ENCODE results near the gene C6orf62.
A peak's percentile ranks its signal among the peaks of the same experiment; 100 is the strongest.
"Not testable (repeated sequence)": the region's sequence is repeated elsewhere in the genome, so short reads cannot be mapped to it uniquely, and the experiment has no call there.

C6orf62 gene

DNA sequence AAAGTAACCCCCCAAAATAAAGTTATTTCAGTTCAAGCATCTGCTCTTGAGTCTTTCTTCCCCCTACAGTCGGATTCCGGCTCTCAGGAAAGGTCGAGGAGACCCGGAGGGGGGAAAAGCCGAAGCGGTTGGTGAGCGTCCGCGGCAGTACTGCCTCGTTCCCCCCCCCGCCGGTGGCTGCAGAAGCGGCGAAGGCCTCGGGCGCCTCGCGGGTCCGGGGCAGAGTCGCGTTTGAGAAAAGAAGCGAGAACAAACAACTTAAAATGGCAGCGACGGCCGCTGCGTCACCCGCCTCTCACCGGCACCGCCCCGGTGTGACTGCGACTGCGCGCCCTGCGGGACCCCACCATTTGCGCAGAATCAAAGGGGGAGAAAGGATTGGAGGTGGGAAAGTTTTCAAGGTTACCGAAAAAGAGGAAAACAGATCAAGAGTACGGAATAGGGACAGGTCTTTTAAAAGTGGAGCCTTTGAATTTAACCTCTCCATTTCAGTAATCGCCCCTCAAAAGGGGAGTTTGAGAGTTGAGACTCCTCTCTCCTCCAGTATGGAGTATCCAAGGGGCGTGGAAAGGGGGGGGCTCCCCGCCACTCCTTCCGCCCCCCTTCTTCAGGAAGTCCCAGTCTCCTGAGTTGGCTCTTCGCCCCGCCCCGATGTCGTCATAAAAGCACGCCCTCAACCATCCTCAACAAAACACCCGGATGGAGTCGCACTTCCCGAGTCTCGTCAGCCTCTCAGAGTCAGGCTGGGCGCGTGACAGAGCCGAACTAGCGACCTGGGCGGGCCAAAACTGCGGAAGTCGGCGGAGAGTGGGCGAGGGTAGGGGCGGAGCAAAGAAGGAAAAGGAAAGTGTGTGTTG, 1.9 kb upstream of the C6orf62 start:
- peak overlapping the region; percentile 82 for H3K4me2 ChIP-seq (ENCODE audit: low read length)

DNA sequence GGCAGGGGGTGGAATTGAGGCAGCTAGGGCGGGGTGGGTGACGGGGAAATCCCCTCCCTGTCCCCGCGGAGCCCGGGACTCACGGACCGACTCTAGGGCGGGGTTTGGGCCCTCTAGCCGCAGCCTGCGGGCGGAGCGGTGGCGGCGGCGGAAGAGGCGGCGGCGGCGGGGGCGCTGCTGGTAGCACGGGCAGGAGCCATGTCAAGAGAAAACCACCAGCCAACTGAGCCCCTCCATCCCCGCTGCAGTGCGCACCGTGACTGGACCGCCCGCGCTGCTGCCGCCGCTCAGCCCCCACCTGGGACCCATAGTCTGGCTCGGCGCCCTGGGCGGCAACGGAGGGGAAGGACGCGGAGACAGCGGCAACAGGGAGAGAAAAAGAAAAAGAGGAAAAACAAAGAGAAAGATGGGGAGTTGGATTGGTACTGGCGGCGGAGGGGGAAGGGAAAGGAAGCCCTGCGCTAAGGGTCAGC, 1.2 kb upstream of the C6orf62 start:
- peaks cover 38% of the 10 kb centered on the region for H3K79me2 ChIP-seq
- H2AFZ ChIP-seq = peak overlapping the region; percentile 93
- TF ChIP-seq, protein P1, sequence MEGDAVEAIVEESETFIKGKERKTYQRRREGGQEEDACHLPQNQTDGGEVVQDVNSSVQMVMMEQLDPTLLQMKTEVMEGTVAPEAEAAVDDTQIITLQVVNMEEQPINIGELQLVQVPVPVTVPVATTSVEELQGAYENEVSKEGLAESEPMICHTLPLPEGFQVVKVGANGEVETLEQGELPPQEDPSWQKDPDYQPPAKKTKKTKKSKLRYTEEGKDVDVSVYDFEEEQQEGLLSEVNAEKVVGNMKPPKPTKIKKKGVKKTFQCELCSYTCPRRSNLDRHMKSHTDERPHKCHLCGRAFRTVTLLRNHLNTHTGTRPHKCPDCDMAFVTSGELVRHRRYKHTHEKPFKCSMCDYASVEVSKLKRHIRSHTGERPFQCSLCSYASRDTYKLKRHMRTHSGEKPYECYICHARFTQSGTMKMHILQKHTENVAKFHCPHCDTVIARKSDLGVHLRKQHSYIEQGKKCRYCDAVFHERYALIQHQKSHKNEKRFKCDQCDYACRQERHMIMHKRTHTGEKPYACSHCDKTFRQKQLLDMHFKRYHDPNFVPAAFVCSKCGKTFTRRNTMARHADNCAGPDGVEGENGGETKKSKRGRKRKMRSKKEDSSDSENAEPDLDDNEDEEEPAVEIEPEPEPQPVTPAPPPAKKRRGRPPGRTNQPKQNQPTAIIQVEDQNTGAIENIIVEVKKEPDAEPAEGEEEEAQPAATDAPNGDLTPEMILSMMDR (IDR thresholded peaks at IDR 0.05) = no peak
- H3K4me2 ChIP-seq (ENCODE audit: low read length) = peak overlapping the region; percentile 52
- H3K36me3 ChIP-seq (ENCODE audit: control insufficient read depth, insufficient read depth, low read length) = no peaks in the 10 kb centered on the region
- H3K4me3 ChIP-seq (ENCODE audit: low read depth, low read length) = peak overlapping the region; percentile 98
- H3K27ac ChIP-seq = peak overlapping the region; percentile 99
- H3K9ac ChIP-seq = peak overlapping the region; percentile 99
- no peaks in the 10 kb centered on the region for H3K9me3 ChIP-seq (ENCODE audit: control insufficient read depth, low read length)
- H3K27me3 ChIP-seq (ENCODE audit: control insufficient read depth, insufficient read depth, low read length) = no peaks in the 10 kb centered on the region
- H3K4me1 ChIP-seq = peaks cover 5% of the 10 kb centered on the region

More for the DNA sequence above, 1.9 kb upstream of the C6orf62 start:
- H3K27me3 ChIP-seq (ENCODE audit: control insufficient read depth, insufficient read depth, low read length) = no peaks in the 10 kb centered on the region
- H3K9me3 ChIP-seq (ENCODE audit: control insufficient read depth, low read length) = no peaks in the 10 kb centered on the region
- TF ChIP-seq, protein P1 (IDR thresholded peaks at IDR 0.05) = no peak
- H3K4me1 ChIP-seq = peaks cover 4% of the 10 kb centered on the region
- peak overlapping the region; percentile 99 for H3K9ac ChIP-seq
- peaks cover 35% of the 10 kb centered on the region for H3K79me2 ChIP-seq
- H3K4me3 ChIP-seq (ENCODE audit: low read depth, low read length) = peak overlapping the region; percentile 98
- no peaks in the 10 kb centered on the region for H3K36me3 ChIP-seq (ENCODE audit: control insufficient read depth, insufficient read depth, low read length)
- peak overlapping the region; percentile 93 for H2AFZ ChIP-seq
- H3K27ac ChIP-seq = peak overlapping the region; percentile 99

DNA sequence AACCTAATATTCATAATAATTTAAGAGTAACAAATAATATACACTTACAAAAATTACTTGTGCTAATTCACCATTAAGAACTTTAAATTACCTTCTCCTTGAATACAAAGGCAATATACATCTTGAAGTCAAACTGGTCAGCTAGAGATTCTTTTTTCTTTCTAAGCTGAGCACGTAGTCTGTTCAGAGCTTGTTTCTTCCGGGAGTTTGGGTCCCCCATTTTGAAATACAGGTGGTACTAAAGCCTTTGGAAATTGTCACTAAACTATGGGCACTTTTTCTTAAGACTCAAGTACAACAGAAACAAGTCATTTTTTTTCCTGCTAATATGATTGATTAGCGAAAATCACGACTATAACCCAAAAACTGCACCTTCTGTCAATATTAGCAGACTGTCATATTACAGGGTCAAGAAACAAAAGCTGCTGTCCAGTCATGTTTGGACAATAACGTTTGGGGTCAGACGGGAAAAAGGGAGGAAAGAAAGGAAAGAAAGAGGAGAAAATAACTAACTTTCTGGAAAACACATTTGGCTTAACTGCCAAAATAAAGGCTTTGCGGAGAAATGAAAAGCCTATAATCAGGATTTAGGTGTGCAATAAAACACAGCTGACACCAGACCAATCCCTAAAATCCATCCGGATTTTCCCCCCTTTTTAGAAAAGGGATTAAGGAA, 367 bp downstream of the C6orf62 start:
- Histone ChIP-seq H3K4me2 (ENCODE audit: low read length) (peak overlapping the region; percentile 89), H2AFZ (no peak overlapping the region), H3K27me3 (ENCODE audit: control insufficient read depth, insufficient read depth, low read length) (no peaks in the 10 kb centered on the region), H3K9me3 (ENCODE audit: control insufficient read depth, low read length) (no peaks in the 10 kb centered on the region), H3K4me1 (peaks cover 8% of the 10 kb centered on the region), H3K27ac (peak overlapping the region; percentile 20), H3K36me3 (ENCODE audit: control insufficient read depth, insufficient read depth, low read length) (no peaks in the 10 kb centered on the region), H3K4me3 (ENCODE audit: low read depth, low read length) (peak overlapping the region; percentile 98), H3K9ac (no peak overlapping the region), H3K79me2 (peaks cover 43% of the 10 kb centered on the region)
- TF ChIP-seq, protein P1 (IDR thresholded peaks at IDR 0.05) = no peak

DNA sequence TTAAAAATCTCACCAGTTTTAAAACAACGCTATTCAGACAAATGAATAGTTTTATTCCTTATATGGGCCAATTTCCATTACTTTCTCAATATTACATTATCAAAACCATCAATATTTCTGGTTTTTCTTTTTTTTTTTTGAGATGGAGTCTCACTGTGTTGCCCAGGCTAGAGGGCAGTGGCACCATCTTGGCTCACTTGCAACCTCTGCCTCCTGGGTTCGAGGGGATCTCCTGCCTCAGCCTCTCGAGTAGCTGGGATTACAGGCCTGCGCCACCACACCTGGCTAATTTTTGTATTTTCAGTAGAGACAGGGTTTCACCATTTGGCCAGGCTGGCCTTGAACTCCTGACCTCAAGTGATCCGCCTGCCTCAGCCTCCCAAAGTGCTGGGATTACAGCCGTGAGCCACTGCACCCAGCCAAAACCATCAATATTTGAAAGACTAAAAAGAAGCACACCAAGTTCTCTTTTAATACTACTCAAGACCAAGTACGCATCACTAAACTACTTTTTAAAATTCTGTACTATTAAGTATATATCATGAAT, 2.3 kb downstream of the C6orf62 start:
- not testable (repeated sequence) for H3K36me3 ChIP-seq (ENCODE audit: control insufficient read depth, insufficient read depth, low read length); H3K27ac ChIP-seq; H3K9ac ChIP-seq; H3K27me3 ChIP-seq (ENCODE audit: control insufficient read depth, insufficient read depth, low read length); H3K9me3 ChIP-seq (ENCODE audit: control insufficient read depth, low read length); H2AFZ ChIP-seq; H3K4me1 ChIP-seq
- Histone ChIP-seq H3K79me2 (peaks cover 44% of the 10 kb centered on the region), H3K4me3 (ENCODE audit: low read depth, low read length) (peak overlapping the region; percentile 98), H3K4me2 (ENCODE audit: low read length) (peak overlapping the region; percentile 89)

Measured in parathyroid adenoma (tissue), 2 donors.